Common myeloid progenitor, CD34-positive (primary cell): ENCODE data around the gene KDM4C.

Source experiments
- CTCF ChIA-PET: fragments of 350-600 bp; sonication (Branson Sonifier 250); formaldehyde crosslinking; loops from one replicate; lab custom pipeline; 2021; ENCODE audit warnings: antibody characterized with exemption; lab: Charles Lee
- POLR2A ChIA-PET: fragments of 350-600 bp; sonication (Branson Sonifier 250); formaldehyde crosslinking; loops from one replicate; lab custom pipeline; 2021; ENCODE audit warnings: antibody characterized with exemption; lab: Charles Lee
- DNase-seq, 3 donors: peaks; one replicate each; pipeline versions ENCODE4 v3.0.0 to v3.0.0-alpha.2; 2013
- H3K27ac ChIP-seq, 2 experiments: 1 replicate in 1 of 2; 2 replicates in 1 of 2; pipeline ENCODE4 v1.7.0; 2013; ENCODE audit warnings: inconsistent platforms in 2 of 2, low read length in 2 of 2, mild to moderate bottlenecking in 2 of 2, low read depth in 1 of 2, moderate library complexity in 1 of 2; ENCODE audit not compliant: severe bottlenecking in 2 of 2, insufficient read depth in 1 of 2, poor library complexity in 1 of 2
- H3K27me3 ChIP-seq, 5 experiments: replicated peaks in 2 of 5; 1 replicate in 3 of 5; 2 replicates in 2 of 5; pipeline versions ENCODE4 v1.6.1 to v1.7.0; 2013; ENCODE audit warnings: low read length in 4 of 5, mild to moderate bottlenecking in 2 of 5, moderate library complexity in 2 of 5, inconsistent platforms in 1 of 5; ENCODE audit not compliant: insufficient read depth in 5 of 5, control insufficient read depth in 4 of 5
- H3K36me3 ChIP-seq, 4 experiments: 1 replicate in 2 of 4; 2 replicates in 2 of 4; pipeline versions ENCODE4 v1.6.1 to v1.7.0; 2013; ENCODE audit warnings: low read length in 3 of 4, control low read depth in 1 of 4, mild to moderate bottlenecking in 1 of 4; ENCODE audit not compliant: control insufficient read depth in 4 of 4, insufficient read depth in 4 of 4
- H3K4me1 ChIP-seq, 4 experiments: 1 replicate in 3 of 4; 2 replicates in 1 of 4; pipeline versions ENCODE4 v1.6.1 to v1.7.1; 2013; ENCODE audit warnings: low read length in 3 of 4, mild to moderate bottlenecking in 3 of 4, control low read depth in 1 of 4, inconsistent platforms in 1 of 4, moderate library complexity in 1 of 4; ENCODE audit not compliant: control insufficient read depth in 4 of 4, insufficient read depth in 4 of 4; ENCODE audit errors: control extremely low read depth in 1 of 4
- H3K4me3 ChIP-seq, 7 experiments: 1 replicate in 4 of 7; 2 replicates in 3 of 7; pipeline versions ENCODE4 v1.5.1 to v1.7.0; 2013; ENCODE audit warnings: mild to moderate bottlenecking in 7 of 7, low read length in 6 of 7, moderate library complexity in 6 of 7, inconsistent platforms in 2 of 7, low read depth in 2 of 7, control low read depth in 1 of 7; ENCODE audit not compliant: insufficient read depth in 4 of 7, control insufficient read depth in 1 of 7; ENCODE audit errors: extremely low read depth in 1 of 7
- H3K9me3 ChIP-seq, 5 experiments: 1 replicate in 4 of 5; 2 replicates in 1 of 5; pipeline versions ENCODE4 v1.6.1 to v1.7.1; 2013; ENCODE audit warnings: low read length in 4 of 5, mild to moderate bottlenecking in 2 of 5, inconsistent platforms in 1 of 5, low read depth in 1 of 5, moderate library complexity in 1 of 5; ENCODE audit not compliant: control insufficient read depth in 4 of 5, insufficient read depth in 2 of 5; ENCODE audit errors: control extremely low read depth in 1 of 5
- WGBS: methylation state at CpG from one replicate; pipeline ENCODE4 v1.1.5; 2013; ENCODE audit not compliant: insufficient coverage; 5-methylcytosine and 5-hydroxymethylcytosine counted together

Gene KDM4C

GRCh38 chr9:7169717-7170389 is 412.1 kb downstream of the KDM4C start:
- 90% methylated on average over 2 of the region's 3 CpGs for WGBS
- H3K27me3 ChIP-seq: no peaks in the 10 kb centered on the region
- H3K4me1 ChIP-seq: peaks cover 0 to 18% (median 3%) of the 10 kb centered on the region in 4 experiments
- CTCF ChIA-PET: no interaction called here
- DNase-seq: no peak
- POLR2A ChIA-PET: no interaction called here
- H3K4me3 ChIP-seq: no peak overlapping the region
- H3K36me3 ChIP-seq: peaks cover 0 to 23% (median 17%) of the 10 kb centered on the region in 4 experiments
- no peak overlapping the region for H3K27ac ChIP-seq
- no peaks in the 10 kb centered on the region for H3K9me3 ChIP-seq

DNA sequence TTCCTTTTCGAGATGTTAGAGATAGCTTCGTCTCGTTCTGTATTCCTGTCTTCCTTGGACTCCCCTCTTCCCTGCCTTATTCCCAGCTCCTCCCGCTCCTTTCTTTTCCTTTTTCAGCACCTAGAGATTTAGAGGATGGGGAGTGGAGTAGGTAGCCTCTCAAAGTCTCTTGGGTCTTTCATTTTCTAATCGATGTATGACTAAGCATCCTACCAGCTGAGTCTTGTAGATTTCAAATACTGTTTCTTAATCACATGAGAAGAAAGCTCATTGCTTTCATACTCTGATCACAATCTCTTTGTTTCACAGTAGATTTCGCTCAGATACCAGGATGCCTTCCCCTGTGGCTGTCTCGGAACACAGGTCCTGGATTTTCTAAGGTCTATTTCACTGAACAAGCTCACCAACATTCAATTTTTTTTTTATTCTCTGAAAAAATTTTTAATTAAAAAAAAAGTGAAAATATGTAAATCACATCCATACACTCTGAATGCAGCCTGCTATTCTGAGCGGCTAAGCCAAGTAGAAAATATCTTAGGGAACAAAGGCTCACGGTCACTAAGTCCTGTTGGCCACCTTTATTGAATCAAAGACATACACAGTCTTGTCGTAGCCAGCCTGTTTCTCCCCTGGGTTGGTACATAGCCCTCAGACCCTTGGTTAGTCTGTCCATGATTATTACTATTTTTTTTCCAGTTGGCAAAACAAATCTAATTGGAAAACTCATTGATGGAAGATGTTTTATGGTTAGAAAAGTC is 413.8 kb downstream of the KDM4C start:
- CTCF ChIA-PET: interaction anchor here (1.5 kb wide), 1 partner anchor 11 kb away, joined by 5 read pairs; no protein-coding TSS in a partner anchor
- 100% methylated on average over 4 of the region's 10 CpGs for WGBS
- Histone ChIP-seq H3K36me3 (peaks cover 0 to 23% (median 16%) of the 10 kb centered on the region in 4 experiments), H3K4me3 (no peak overlapping the region), H3K27me3 (no peaks in the 10 kb centered on the region), H3K27ac (peak overlapping the region; percentile 46 to 76), H3K4me1 (peaks cover 0 to 18% (median 3%) of the 10 kb centered on the region in 4 experiments), H3K9me3 (no peaks in the 10 kb centered on the region)
- no peak for DNase-seq
- POLR2A ChIA-PET: no interaction called here

- 100% methylated on average over 5 of the region's 11 CpGs for WGBS
- H3K27me3 ChIP-seq: no peaks in the 10 kb centered on the region
- no peak overlapping the region for H3K4me3 ChIP-seq
- H3K4me1 ChIP-seq: peaks cover 0 to 18% (median 3%) of the 10 kb centered on the region in 4 experiments
- H3K9me3 ChIP-seq: no peaks in the 10 kb centered on the region
- H3K27ac ChIP-seq: peak overlapping the region; percentile 46 to 76
- POLR2A ChIA-PET: no interaction called here
- DNase-seq: peak in 2 of 3 donors; percentile 17 to 32
- peaks cover 0 to 20% (median 15%) of the 10 kb centered on the region in 4 experiments for H3K36me3 ChIP-seq
- CTCF ChIA-PET: interaction anchor here (1.0 to 1.7 kb wide), 2 partner anchors 16 to 28 kb away, joined by 3 to 4 read pairs; no protein-coding TSS in a partner anchor
These were observed 414.7 kb downstream of the KDM4C start for GRCh38 chr9:7172154-7173115.

GRCh38 chr9:7173139-7173538 is 415.4 kb downstream of the KDM4C start:
- no peak for DNase-seq
- 39% methylated on average over 2 of the region's 3 CpGs for WGBS
- no peaks in the 10 kb centered on the region for H3K9me3 ChIP-seq
- ChIA-PET POLR2A (no interaction called here), CTCF (interaction anchor here (1.0 to 1.7 kb wide), 2 partner anchors 17 to 28 kb away, joined by 3 to 4 read pairs; no protein-coding TSS in a partner anchor)
- H3K36me3 ChIP-seq: peaks cover 0 to 20% (median 15%) of the 10 kb centered on the region in 4 experiments
- H3K4me1 ChIP-seq: peaks cover 0 to 18% (median 3%) of the 10 kb centered on the region in 4 experiments
- peak overlapping the region in 1 of 2 experiments; percentile 76 for H3K27ac ChIP-seq
- no peak overlapping the region for H3K4me3 ChIP-seq
- no peaks in the 10 kb centered on the region for H3K27me3 ChIP-seq

DNA sequence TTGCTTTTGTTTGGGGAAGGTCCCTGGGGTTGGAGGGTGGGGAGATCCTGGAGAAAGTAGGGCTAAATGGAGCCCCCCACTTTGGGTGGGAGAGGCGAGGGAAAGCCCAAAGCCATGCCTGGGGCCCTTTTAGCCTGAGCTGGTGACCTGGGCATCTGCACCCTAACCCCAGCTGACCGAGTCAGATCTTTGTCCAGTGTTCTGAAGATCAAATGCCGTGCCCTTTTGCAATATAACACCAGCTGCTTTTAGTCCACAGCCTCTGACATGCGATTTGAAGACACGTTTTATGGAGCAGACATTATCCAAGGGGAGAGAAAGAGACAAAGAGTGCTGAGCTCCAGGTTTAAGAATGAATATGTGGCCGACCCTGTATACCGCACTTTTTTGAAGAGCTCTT is 416.5 kb downstream of the KDM4C start:
- no peak for DNase-seq
- Histone ChIP-seq H3K27ac (no peak overlapping the region), H3K27me3 (no peaks in the 10 kb centered on the region), H3K9me3 (no peaks in the 10 kb centered on the region), H3K4me3 (no peak overlapping the region), H3K36me3 (peaks cover 0 to 20% (median 15%) of the 10 kb centered on the region in 4 experiments), H3K4me1 (peaks cover 0 to 22% (median 3%) of the 10 kb centered on the region in 4 experiments)
- 100% methylated on average over 7 of the region's 7 CpGs for WGBS
- POLR2A ChIA-PET: no interaction called here
- CTCF ChIA-PET: interaction anchor here (0.9 kb wide), 1 partner anchor 121 kb away, joined by 3 read pairs; no protein-coding TSS in a partner anchor

DNA sequence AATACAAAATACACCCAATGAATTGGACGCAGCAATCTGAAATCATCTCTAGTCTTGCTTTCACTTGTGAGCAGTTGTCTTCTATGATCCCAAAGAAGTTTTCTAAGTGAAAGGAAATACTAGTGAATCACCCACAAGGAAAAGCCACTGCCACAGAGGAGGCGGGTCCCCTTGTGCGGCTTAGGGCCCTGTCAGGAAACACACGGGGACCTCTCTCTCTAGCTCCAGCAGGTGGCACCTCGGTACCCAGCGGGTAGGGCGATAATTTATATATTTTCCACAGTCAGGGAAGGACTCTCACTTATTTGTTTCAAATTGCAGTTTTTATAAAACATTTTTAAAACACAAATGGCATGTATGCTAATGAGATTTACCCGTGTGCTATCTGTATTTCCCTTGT is 417.1 kb downstream of the KDM4C start:
- Histone ChIP-seq H3K36me3 (peaks cover 0 to 18% (median 14%) of the 10 kb centered on the region in 4 experiments), H3K9me3 (no peaks in the 10 kb centered on the region), H3K27me3 (no peaks in the 10 kb centered on the region), H3K27ac (no peak overlapping the region), H3K4me3 (no peak overlapping the region), H3K4me1 (peaks cover 0 to 22% (median 3%) of the 10 kb centered on the region in 4 experiments)
- POLR2A ChIA-PET: no interaction called here
- CTCF ChIA-PET: interaction anchor here (0.9 kb wide), 1 partner anchor 122 kb away, joined by 3 read pairs; no protein-coding TSS in a partner anchor
- DNase-seq: peak in 2 of 3 donors; percentile 13 to 44
- WGBS: 88% methylated on average over 3 of the region's 8 CpGs
